ENCODE results near the gene KRT13. TPM values are rescaled to one million over a fixed set of nuclear protein-coding genes. Genes with fewer than 3 reads are reported as not detected.

Gene KRT13
- total and polyA plus RNA-seq, 4 donors, result 0.13 to 3.7 (median 2.8) TPM; not detected in 1

- Histone ChIP-seq H3K36me3 (ENCODE audit: control insufficient read depth in 4 of 4, insufficient read depth in 3 of 4, low read depth in 1 of 4, low read length in 3 of 4) (no peaks in the 10 kb centered on the region), H3K27me3 (ENCODE audit: control insufficient read depth in 4 of 4, insufficient read depth in 4 of 4, low read length in 3 of 4) (no peaks in the 10 kb centered on the region), H3K9me3 (ENCODE audit: control insufficient read depth in 4 of 4, low read length in 3 of 4) (peaks cover 0 to 4% (median 0%) of the 10 kb centered on the region in 4 donors), H3K9ac (ENCODE audit: low read depth in 1 of 2, low read length in 2 of 2) (no peak overlapping the region), H3K4me1 (ENCODE audit: control insufficient read depth in 4 of 4, insufficient read depth in 4 of 4, low read length in 3 of 4) (no peaks in the 10 kb centered on the region), H3K27ac (ENCODE audit: low read depth in 1 of 2, low read length in 2 of 2) (no peak overlapping the region), H3K4me3 (ENCODE audit: low read depth in 1 of 3, low read length in 3 of 3) (no peak overlapping the region)
- WGBS, result 76% methylated on average over 4 of the region's 4 CpGs
- DNase-seq (ENCODE audit: low spot score), result no peak
- TF ChIP-seq, protein P1, sequence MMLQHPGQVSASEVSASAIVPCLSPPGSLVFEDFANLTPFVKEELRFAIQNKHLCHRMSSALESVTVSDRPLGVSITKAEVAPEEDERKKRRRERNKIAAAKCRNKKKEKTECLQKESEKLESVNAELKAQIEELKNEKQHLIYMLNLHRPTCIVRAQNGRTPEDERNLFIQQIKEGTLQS (IDR thresholded peaks at IDR 0.05), result no peak
- TF ChIP-seq NR2F2 (IDR thresholded peaks at IDR 0.05), result no peak
- TF ChIP-seq, protein P2, sequence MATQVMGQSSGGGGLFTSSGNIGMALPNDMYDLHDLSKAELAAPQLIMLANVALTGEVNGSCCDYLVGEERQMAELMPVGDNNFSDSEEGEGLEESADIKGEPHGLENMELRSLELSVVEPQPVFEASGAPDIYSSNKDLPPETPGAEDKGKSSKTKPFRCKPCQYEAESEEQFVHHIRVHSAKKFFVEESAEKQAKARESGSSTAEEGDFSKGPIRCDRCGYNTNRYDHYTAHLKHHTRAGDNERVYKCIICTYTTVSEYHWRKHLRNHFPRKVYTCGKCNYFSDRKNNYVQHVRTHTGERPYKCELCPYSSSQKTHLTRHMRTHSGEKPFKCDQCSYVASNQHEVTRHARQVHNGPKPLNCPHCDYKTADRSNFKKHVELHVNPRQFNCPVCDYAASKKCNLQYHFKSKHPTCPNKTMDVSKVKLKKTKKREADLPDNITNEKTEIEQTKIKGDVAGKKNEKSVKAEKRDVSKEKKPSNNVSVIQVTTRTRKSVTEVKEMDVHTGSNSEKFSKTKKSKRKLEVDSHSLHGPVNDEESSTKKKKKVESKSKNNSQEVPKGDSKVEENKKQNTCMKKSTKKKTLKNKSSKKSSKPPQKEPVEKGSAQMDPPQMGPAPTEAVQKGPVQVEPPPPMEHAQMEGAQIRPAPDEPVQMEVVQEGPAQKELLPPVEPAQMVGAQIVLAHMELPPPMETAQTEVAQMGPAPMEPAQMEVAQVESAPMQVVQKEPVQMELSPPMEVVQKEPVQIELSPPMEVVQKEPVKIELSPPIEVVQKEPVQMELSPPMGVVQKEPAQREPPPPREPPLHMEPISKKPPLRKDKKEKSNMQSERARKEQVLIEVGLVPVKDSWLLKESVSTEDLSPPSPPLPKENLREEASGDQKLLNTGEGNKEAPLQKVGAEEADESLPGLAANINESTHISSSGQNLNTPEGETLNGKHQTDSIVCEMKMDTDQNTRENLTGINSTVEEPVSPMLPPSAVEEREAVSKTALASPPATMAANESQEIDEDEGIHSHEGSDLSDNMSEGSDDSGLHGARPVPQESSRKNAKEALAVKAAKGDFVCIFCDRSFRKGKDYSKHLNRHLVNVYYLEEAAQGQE (IDR thresholded peaks at IDR 0.05), result no peak
- no peak for TF ChIP-seq RXRA (IDR thresholded peaks at IDR 0.05)
- TF ChIP-seq GABPA (IDR thresholded peaks at IDR 0.05 in 1 of 2, conservative IDR thresholded peaks at IDR 0.05 in 1 of 2), result no peak
- TF ChIP-seq, protein P3, sequence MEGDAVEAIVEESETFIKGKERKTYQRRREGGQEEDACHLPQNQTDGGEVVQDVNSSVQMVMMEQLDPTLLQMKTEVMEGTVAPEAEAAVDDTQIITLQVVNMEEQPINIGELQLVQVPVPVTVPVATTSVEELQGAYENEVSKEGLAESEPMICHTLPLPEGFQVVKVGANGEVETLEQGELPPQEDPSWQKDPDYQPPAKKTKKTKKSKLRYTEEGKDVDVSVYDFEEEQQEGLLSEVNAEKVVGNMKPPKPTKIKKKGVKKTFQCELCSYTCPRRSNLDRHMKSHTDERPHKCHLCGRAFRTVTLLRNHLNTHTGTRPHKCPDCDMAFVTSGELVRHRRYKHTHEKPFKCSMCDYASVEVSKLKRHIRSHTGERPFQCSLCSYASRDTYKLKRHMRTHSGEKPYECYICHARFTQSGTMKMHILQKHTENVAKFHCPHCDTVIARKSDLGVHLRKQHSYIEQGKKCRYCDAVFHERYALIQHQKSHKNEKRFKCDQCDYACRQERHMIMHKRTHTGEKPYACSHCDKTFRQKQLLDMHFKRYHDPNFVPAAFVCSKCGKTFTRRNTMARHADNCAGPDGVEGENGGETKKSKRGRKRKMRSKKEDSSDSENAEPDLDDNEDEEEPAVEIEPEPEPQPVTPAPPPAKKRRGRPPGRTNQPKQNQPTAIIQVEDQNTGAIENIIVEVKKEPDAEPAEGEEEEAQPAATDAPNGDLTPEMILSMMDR (IDR thresholded peaks at IDR 0.05; ENCODE audit: low read depth, low read length, missing input control), result no peak
- no peak for TF ChIP-seq RAD21 (IDR thresholded peaks at IDR 0.05)
- TF ChIP-seq, protein P4, sequence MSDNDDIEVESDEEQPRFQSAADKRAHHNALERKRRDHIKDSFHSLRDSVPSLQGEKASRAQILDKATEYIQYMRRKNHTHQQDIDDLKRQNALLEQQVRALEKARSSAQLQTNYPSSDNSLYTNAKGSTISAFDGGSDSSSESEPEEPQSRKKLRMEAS (IDR thresholded peaks at IDR 0.05), result no peak
- no peak for TF ChIP-seq FOXA2 (IDR thresholded peaks at IDR 0.05)
- TF ChIP-seq SP1 (IDR thresholded peaks at IDR 0.05), result no peak
- TF ChIP-seq HNF4A (conservative IDR thresholded peaks at IDR 0.05), result no peak
- TF ChIP-seq HNF4G (IDR thresholded peaks at IDR 0.05), result no peak
- no peak for TF ChIP-seq FOXA1 (IDR thresholded peaks at IDR 0.05)
- no peak for TF ChIP-seq EGR1 (IDR thresholded peaks at IDR 0.05; ENCODE audit: low read depth in 2 of 2)
- no peak for TF ChIP-seq YY1 (IDR thresholded peaks at IDR 0.05)
- no peak for TF ChIP-seq TAF1 (conservative IDR thresholded peaks at IDR 0.05)
Observed at GRCh38 chr17:41467561-41467960, 37.9 kb downstream of the KRT13 start.

DNA sequence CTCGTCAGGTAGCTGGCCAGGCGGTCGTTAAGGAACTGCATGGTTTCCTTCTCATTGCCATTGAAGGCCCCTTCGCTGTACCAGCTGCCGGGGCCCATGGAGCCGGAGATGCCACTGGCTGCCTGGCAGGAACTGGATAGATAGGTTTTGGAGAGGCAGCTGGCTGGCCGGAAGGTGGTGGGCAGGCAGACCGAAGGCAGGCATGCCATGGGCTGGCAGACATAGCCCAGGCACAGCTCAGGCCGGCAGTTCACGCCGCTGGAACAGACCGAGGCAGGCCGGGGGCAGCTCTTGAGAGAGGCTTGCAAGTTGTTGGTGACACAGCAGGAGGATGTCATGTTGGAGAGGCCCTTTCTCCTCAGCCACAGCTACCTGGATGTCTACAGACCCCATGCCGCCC lies 38.4 kb downstream of the KRT13 start, which contains the start of gene KRT32:
Gene KRT32, minus strand, starts transcription at position 399 of the 400 bp plus-strand sequence. Its CDS starts 61 bp downstream, at position 338.
- DNase-seq (ENCODE audit: low spot score), result no peak
- H3K9me3 ChIP-seq (ENCODE audit: control insufficient read depth in 4 of 4, low read length in 3 of 4), result peaks cover 0 to 3% (median 0%) of the 10 kb centered on the region in 4 donors
- H3K27ac ChIP-seq (ENCODE audit: low read depth in 1 of 2, low read length in 2 of 2), result no peak within 1 kb of the TSS
- H3K4me1 ChIP-seq (ENCODE audit: control insufficient read depth in 4 of 4, insufficient read depth in 4 of 4, low read length in 3 of 4), result no peaks in the 10 kb centered on the region
- 88% methylated on average over 14 of the region's 14 CpGs for WGBS
- no peaks in the 10 kb centered on the region for H3K27me3 ChIP-seq (ENCODE audit: control insufficient read depth in 4 of 4, insufficient read depth in 4 of 4, low read length in 3 of 4)
- no peaks in the 10 kb centered on the region for H3K36me3 ChIP-seq (ENCODE audit: control insufficient read depth in 4 of 4, insufficient read depth in 3 of 4, low read depth in 1 of 4, low read length in 3 of 4)
- H3K4me3 ChIP-seq (ENCODE audit: low read depth in 1 of 3, low read length in 3 of 3), result no peak within 1 kb of the TSS
- H3K9ac ChIP-seq (ENCODE audit: low read depth in 1 of 2, low read length in 2 of 2), result no peak within 1 kb of the TSS
- TF ChIP-seq FOXA2 (IDR thresholded peaks at IDR 0.05) (no peak), FOXA1 (IDR thresholded peaks at IDR 0.05) (no peak), JUND (IDR thresholded peaks at IDR 0.05) (no peak), TAF1 (conservative IDR thresholded peaks at IDR 0.05) (no peak), HNF4A (conservative IDR thresholded peaks at IDR 0.05) (no peak), SP1 (IDR thresholded peaks at IDR 0.05) (no peak), EGR1 (IDR thresholded peaks at IDR 0.05; ENCODE audit: low read depth in 2 of 2) (no peak), NR2F2 (IDR thresholded peaks at IDR 0.05) (no peak), RXRA (IDR thresholded peaks at IDR 0.05) (no peak)
- TF ChIP-seq, protein P2 (IDR thresholded peaks at IDR 0.05), result no peak
- TF ChIP-seq, protein P1 (IDR thresholded peaks at IDR 0.05), result no peak
- TF ChIP-seq, protein P5, sequence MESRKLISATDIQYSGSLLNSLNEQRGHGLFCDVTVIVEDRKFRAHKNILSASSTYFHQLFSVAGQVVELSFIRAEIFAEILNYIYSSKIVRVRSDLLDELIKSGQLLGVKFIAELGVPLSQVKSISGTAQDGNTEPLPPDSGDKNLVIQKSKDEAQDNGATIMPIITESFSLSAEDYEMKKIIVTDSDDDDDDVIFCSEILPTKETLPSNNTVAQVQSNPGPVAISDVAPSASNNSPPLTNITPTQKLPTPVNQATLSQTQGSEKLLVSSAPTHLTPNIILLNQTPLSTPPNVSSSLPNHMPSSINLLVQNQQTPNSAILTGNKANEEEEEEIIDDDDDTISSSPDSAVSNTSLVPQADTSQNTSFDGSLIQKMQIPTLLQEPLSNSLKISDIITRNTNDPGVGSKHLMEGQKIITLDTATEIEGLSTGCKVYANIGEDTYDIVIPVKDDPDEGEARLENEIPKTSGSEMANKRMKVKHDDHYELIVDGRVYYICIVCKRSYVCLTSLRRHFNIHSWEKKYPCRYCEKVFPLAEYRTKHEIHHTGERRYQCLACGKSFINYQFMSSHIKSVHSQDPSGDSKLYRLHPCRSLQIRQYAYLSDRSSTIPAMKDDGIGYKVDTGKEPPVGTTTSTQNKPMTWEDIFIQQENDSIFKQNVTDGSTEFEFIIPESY (IDR thresholded peaks at IDR 0.05), result no peak
